Suprapubic skin (tissue), 4 donors: Measurements from ENCODE around the gene FBXL19. TPM values are rescaled to one million over a fixed set of nuclear protein-coding genes. Genes with fewer than 3 reads are reported as not detected.

ENCODE experiments used
- DNase-seq, 2 donors: peaks; one replicate each; pipeline ENCODE4 v3.0.0-alpha.2; 2019; ENCODE audit warnings: low spot score in 2 of 2
- H3K27ac ChIP-seq: fragments of 200-600 bp; sonication (generic); one replicate; pipeline ENCODE4 v1.5.1; 2019
- H3K27me3 ChIP-seq: fragments of 200-600 bp; sonication (generic); one replicate; pipeline ENCODE4 v1.5.1; 2019
- H3K36me3 ChIP-seq: fragments of 200-600 bp; sonication (generic); one replicate; pipeline ENCODE4 v1.5.1; 2019
- H3K4me1 ChIP-seq: fragments of 200-600 bp; sonication (generic); one replicate; pipeline ENCODE4 v1.5.1; 2019
- H3K4me3 ChIP-seq: fragments of 200-600 bp; sonication (generic); one replicate; pipeline ENCODE4 v1.5.1; 2019; ENCODE audit warnings: mild to moderate bottlenecking
- H3K9me3 ChIP-seq: fragments of 200-600 bp; sonication (generic); one replicate; pipeline ENCODE4 v1.5.1; 2019
- CTCF ChIP-seq, 2 donors: fragments of 200-600 bp in 1 of 2; fragments of 450-650 bp in 1 of 2; sonication (generic) in 1 of 2; IDR thresholded peaks; one replicate each; pipeline ENCODE4 v1.5.1; 2016 to 2019; ENCODE audit warnings: antibody characterized with exemption in 2 of 2, mild to moderate bottlenecking in 1 of 2, moderate library complexity in 1 of 2
- EP300 ChIP-seq: sonication (generic); formaldehyde crosslinking; IDR thresholded peaks from one replicate; pipeline ENCODE4 v1.6.1; 2017; ENCODE audit warnings: antibody characterized with exemption
- POLR2A ChIP-seq, 2 donors: fragments of 450-650 bp; IDR thresholded peaks; one replicate each; pipeline ENCODE4 v1.6.1; 2017; ENCODE audit warnings: antibody characterized with exemption in 2 of 2, mild to moderate bottlenecking in 2 of 2, moderate library complexity in 2 of 2
- POLR2AphosphoS5 ChIP-seq, 3 donors: sonication (generic); formaldehyde crosslinking; IDR thresholded peaks; one replicate each; pipeline ENCODE4 v1.6.1; 2017; ENCODE audit warnings: antibody characterized with exemption in 3 of 3
- WGBS: methylation state at CpG from one replicate; pipeline ENCODE4 v1.1.5; 2018; 5-methylcytosine and 5-hydroxymethylcytosine counted together
- total RNA-seq, 4 donors: library from RNA; depleted of rRNA; stranded (reverse); fragments of >200 nt; gene quantifications; one replicate each; pipeline ENCODE4 v1.1.0, GENCODE V29; 2016

FBXL19 gene
- 10 to 100 TPM; 21.7 to 28.7 (median 24.5) TPM for total RNA-seq

GRCh38 chr16:30923554-30924075 lies at the start of gene FBXL19:
TSS of gene FBXL19 (plus strand) at chr16:30923572. CDS start at chr16:30925755, 2,183 bp downstream.
- Histone ChIP-seq H3K27me3 (no peaks in the 10 kb centered on the region), H3K4me3 (peak within 1 kb of the TSS; percentile 73), H3K4me1 (peaks cover 39% of the 10 kb centered on the region), H3K27ac (peak within 1 kb of the TSS; percentile 93), H3K36me3 (peaks cover 11% of the 10 kb centered on the region), H3K9me3 (no peaks in the 10 kb centered on the region)
- WGBS, result 0% methylated on average over 15 of the region's 31 CpGs
- peak in 1 of 2 donors; percentile 83 for DNase-seq
- TF ChIP-seq CTCF (IDR thresholded peaks at IDR 0.05), result no peak
- no peak for TF ChIP-seq EP300
- no peak for TF ChIP-seq POLR2A (IDR thresholded peaks at IDR 0.05)
- no peak for TF ChIP-seq POLR2AphosphoS5 (IDR thresholded peaks at IDR 0.05)

GRCh38 chr16:30874244-30874820 lies 49.0 kb upstream of the FBXL19 start:
- Histone ChIP-seq H3K27ac (peak overlapping the region; percentile 92), H3K4me1 (peaks cover 24% of the 10 kb centered on the region), H3K27me3 (no peaks in the 10 kb centered on the region), H3K36me3 (peaks cover 5% of the 10 kb centered on the region), H3K9me3 (no peaks in the 10 kb centered on the region), H3K4me3 (peak overlapping the region; percentile 70)
- WGBS, result 26% methylated on average over 23 of the region's 23 CpGs
- TF ChIP-seq CTCF (IDR thresholded peaks at IDR 0.05), result no peak
- TF ChIP-seq POLR2A (IDR thresholded peaks at IDR 0.05), result no peak
- TF ChIP-seq EP300, result no peak
- TF ChIP-seq POLR2AphosphoS5 (IDR thresholded peaks at IDR 0.05), result no peak
- DNase-seq, result no peak

- H3K36me3 ChIP-seq, result peaks cover 9% of the 10 kb centered on the region
- peak; percentile 88 to 92 for DNase-seq
- H3K27ac ChIP-seq, result peak overlapping the region; percentile 92
- H3K9me3 ChIP-seq, result no peaks in the 10 kb centered on the region
- H3K27me3 ChIP-seq, result no peaks in the 10 kb centered on the region
- H3K4me1 ChIP-seq, result peaks cover 24% of the 10 kb centered on the region
- WGBS, result under 1% methylated on average over 38 of the region's 85 CpGs
- TF ChIP-seq CTCF (IDR thresholded peaks at IDR 0.05) (no peak), POLR2AphosphoS5 (IDR thresholded peaks at IDR 0.05) (peak; percentile 77 to 91 (median 90)), POLR2A (IDR thresholded peaks at IDR 0.05) (no peak)
- peak overlapping the region; percentile 70 for H3K4me3 ChIP-seq
Measured at GRCh38 chr16:30874821-30875717, 48.3 kb upstream of the FBXL19 start.

- peak overlapping the region; percentile 70 for H3K4me3 ChIP-seq
- H3K27me3 ChIP-seq, result no peaks in the 10 kb centered on the region
- peak overlapping the region; percentile 92 for H3K27ac ChIP-seq
- H3K36me3 ChIP-seq, result peaks cover 10% of the 10 kb centered on the region
- WGBS, result 10% methylated on average over 12 of the region's 12 CpGs
- H3K4me1 ChIP-seq, result peaks cover 24% of the 10 kb centered on the region
- DNase-seq, result no peak
- no peaks in the 10 kb centered on the region for H3K9me3 ChIP-seq
- TF ChIP-seq EP300 (no peak), CTCF (IDR thresholded peaks at IDR 0.05) (no peak), POLR2AphosphoS5 (IDR thresholded peaks at IDR 0.05) (no peak), POLR2A (IDR thresholded peaks at IDR 0.05) (no peak)
Measured at GRCh38 chr16:30875871-30876801, 47.2 kb upstream of the FBXL19 start.
